ENCODE data around the gene NFATC1. TPM values are rescaled to one million over a fixed set of nuclear protein-coding genes. Genes with fewer than 3 reads are reported as not detected.

Gene NFATC1
- total RNA-seq, 4 donors from 2014 or later = 10.1 to 15.0 (median 12.7) TPM

DNA sequence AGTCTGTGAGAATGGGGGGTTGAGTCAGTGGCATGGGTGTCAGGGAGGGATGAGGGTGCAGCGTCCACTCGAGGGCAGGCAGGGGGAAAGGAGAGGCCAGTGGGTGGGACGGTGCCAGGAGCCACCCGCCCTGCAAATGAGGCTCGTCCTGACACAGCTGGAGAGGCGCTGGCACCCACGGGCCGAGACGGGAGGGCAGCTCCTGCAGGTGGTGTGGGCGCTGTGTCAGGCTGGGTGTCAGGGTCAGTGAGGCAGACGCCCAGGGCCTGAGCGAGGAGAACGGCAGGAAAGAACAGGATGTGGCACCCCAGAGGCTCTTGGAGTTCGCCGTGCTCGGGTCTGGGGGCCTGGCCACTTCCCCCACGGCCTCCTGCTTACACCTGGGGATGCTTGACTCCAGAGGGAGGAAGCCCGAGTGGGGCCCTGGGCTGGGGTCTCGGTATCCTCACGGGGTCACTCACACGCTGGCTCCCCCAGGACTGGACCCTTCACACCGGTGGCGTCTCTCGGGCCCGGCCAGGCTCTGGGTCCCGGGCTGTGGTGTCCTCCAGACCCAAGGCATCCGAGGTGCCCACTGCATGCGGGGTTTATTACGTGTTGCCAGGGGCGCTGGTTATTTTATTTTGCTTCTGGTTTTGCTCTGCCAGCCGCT, 153.4 kb downstream of the NFATC1 start:
- Histone ChIP-seq H3K4me3 (replicated peaks in 1 of 3) (no peak overlapping the region), H3K4me1 (no peaks in the 10 kb centered on the region), H3K27ac (no peak overlapping the region), H3K36me3 (no peaks in the 10 kb centered on the region), H3K9me3 (no peaks in the 10 kb centered on the region), H3K27me3 (no peaks in the 10 kb centered on the region)
- TF ChIP-seq CTCF (IDR thresholded peaks at IDR 0.05) (no peak), POLR2A (IDR thresholded peaks at IDR 0.05) (no peak)
- intact Hi-C loops (cut with DNase I) = no loop called here
- DNase-seq = no peak
- WGBS, 2 donors = 85 to 90% methylated on average over 24 to 28 of the region's 31 CpGs

DNA sequence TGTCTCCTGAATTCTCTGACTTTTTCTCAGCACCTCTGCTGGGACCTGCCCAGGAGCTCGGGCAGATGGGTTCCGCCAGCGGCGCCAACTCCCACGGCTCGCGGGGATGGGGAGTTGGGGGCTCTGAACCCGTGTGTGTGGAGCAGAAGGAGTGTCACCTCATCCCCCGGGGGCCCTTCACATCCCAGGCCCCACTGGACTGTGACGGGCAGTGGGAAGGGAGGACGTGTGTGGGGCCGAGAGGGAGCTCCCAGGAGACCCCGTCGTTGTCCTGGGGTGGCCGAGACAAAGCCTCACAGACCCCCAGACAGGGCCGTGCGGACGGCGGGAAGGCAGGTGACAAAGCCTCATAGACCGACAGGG, 153.9 kb downstream of the NFATC1 start:
- no peak for DNase-seq
- Histone ChIP-seq H3K27me3 (no peaks in the 10 kb centered on the region), H3K4me1 (no peaks in the 10 kb centered on the region), H3K4me3 (replicated peaks in 1 of 3) (no peak overlapping the region), H3K27ac (no peak overlapping the region), H3K36me3 (no peaks in the 10 kb centered on the region), H3K9me3 (no peaks in the 10 kb centered on the region)
- intact Hi-C loops (cut with DNase I) = no loop called here
- WGBS, 2 donors = 82 to 91% methylated on average over 13 of the region's 20 CpGs
- TF ChIP-seq POLR2A (IDR thresholded peaks at IDR 0.05) (no peak), CTCF (IDR thresholded peaks at IDR 0.05) (no peak)

- intact Hi-C loops (cut with DNase I) = no loop called here
- Histone ChIP-seq H3K27me3 (no peaks in the 10 kb centered on the region), H3K9me3 (no peaks in the 10 kb centered on the region), H3K4me1 (no peaks in the 10 kb centered on the region), H3K36me3 (no peaks in the 10 kb centered on the region), H3K4me3 (replicated peaks in 1 of 3) (no peak overlapping the region), H3K27ac (no peak overlapping the region)
- WGBS, 2 donors = 82 to 90% methylated on average over 9 of the region's 20 CpGs
- no peak for DNase-seq
- TF ChIP-seq POLR2A (IDR thresholded peaks at IDR 0.05) (no peak), CTCF (IDR thresholded peaks at IDR 0.05) (no peak)
Observed at GRCh38 chr18:79552140-79552631, 156.5 kb downstream of the NFATC1 start.

DNA sequence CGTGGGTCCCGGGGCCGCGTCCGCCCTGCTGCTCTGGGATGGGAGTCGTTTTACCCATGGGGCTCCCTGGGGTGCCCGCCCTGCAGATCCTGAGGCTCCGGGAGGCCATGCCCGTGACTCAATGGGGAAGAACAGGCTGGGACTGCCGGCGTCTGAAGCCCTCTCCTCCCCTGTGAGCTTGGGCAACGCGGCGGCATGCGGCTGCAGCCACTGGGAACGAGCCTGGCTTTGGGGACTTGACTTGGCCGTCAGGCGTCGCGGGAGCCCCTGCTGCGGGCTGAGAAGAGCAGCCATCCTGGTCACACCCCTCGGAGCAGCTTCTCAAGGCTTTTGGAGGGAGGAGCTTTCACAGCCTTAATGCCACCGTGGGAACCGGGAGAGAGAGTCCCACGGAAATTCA, 157.0 kb downstream of the NFATC1 start:
- Histone ChIP-seq H3K9me3 (no peaks in the 10 kb centered on the region), H3K36me3 (no peaks in the 10 kb centered on the region), H3K27ac (no peak overlapping the region), H3K4me1 (no peaks in the 10 kb centered on the region), H3K4me3 (replicated peaks in 1 of 3) (no peak overlapping the region), H3K27me3 (no peaks in the 10 kb centered on the region)
- intact Hi-C loops (cut with DNase I) = no loop called here
- DNase-seq = no peak
- 72 to 75% methylated on average over 11 to 25 of the region's 25 CpGs for WGBS, 2 donors
- TF ChIP-seq POLR2A (IDR thresholded peaks at IDR 0.05) = no peak
- TF ChIP-seq CTCF (IDR thresholded peaks at IDR 0.05) = no peak

DNA sequence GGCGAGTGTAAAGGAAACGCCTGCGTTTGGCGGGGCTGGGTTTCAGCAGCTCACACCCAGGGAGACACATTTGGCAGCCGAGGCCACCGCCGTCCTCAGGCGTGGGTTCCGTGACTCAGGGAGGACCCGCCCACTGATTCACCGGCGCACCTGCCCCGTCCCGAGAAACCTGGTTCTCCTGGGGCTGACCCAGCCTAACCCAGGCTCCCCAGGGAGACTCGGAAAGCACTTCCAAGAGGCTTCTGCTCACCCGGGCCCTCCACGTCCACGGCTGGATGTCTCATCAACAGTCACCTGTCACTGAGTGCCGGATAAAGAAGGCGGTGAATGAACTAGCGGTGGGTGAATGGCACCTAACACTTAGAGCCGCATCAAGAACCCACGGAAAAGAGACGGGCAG, 157.4 kb downstream of the NFATC1 start:
- H3K36me3 ChIP-seq = no peaks in the 10 kb centered on the region
- H3K27me3 ChIP-seq = no peaks in the 10 kb centered on the region
- 87 to 93% methylated on average over 12 to 24 of the region's 24 CpGs for WGBS, 2 donors
- TF ChIP-seq POLR2A (IDR thresholded peaks at IDR 0.05) (no peak), CTCF (IDR thresholded peaks at IDR 0.05) (no peak)
- DNase-seq = no peak
- no peaks in the 10 kb centered on the region for H3K9me3 ChIP-seq
- no peaks in the 10 kb centered on the region for H3K4me1 ChIP-seq
- H3K4me3 ChIP-seq (replicated peaks in 1 of 3) = no peak overlapping the region
- H3K27ac ChIP-seq = no peak overlapping the region
- intact Hi-C loops (cut with DNase I) = no loop called here

Data from thyroid gland (tissue), 4 donors.